Uterus (tissue), 2 donors: ENCODE results near the gene CFAP61.

ENCODE experiments used
- CTCF ChIP-seq, 4 experiments: fragments of 200-600 bp in 2 of 4; fragments of 450-650 bp in 2 of 4; sonication (generic) in 2 of 4; IDR thresholded peaks; one replicate each; pipeline ENCODE4 v1.5.1; 2016 to 2019; ENCODE audit warnings: antibody characterized with exemption in 4 of 4, mild to moderate bottlenecking in 2 of 4, moderate library complexity in 1 of 4
- POLR2A ChIP-seq, 2 donors: fragments of 450-650 bp; IDR thresholded peaks; one replicate each; pipeline ENCODE4 v1.6.1; 2016; ENCODE audit warnings: antibody characterized with exemption in 2 of 2, mild to moderate bottlenecking in 1 of 2, moderate library complexity in 1 of 2

- TF ChIP-seq CTCF (IDR thresholded peaks at IDR 0.05) (no peak), POLR2A (IDR thresholded peaks at IDR 0.05) (no peak)
Measured at GRCh38 chr20:20014659-20015058, 37.7 kb upstream of the CFAP61 start.
